Panc1 (cell line): ENCODE results near the gene XRCC4. TPM values are rescaled to one million over a fixed set of nuclear protein-coding genes. Genes with fewer than 3 reads are reported as not detected.

Experiments
- ATAC-seq: fragments of 200-7000 bp; cut with Tn5 transposase; 2 replicates; pipeline ENCODE4 v1.9.1; 2020; ENCODE audit warnings: mild to moderate bottlenecking, moderate library complexity
- BruUV-seq: library from RNA; stranded (reverse); fragments of 400-500 nt; replicated peaks from 2 replicates; lab custom pipeline; 2021; lab: Mats Ljungman, UMichigan
- CTCF ChIA-PET: fragments of 300-600 bp; sonication (Branson Sonifier 250); formaldehyde crosslinking; loops from one replicate; lab custom pipeline; 2022; ENCODE audit warnings: antibody characterized with exemption; lab: Charles Lee
- POLR2A ChIA-PET: fragments of 300-600 bp; sonication (Branson Sonifier 250); formaldehyde crosslinking; loops from one replicate; lab custom pipeline; 2022; ENCODE audit warnings: antibody characterized with exemption; lab: Charles Lee
- DNase-seq: peaks from one replicate; pipeline ENCODE4 v3.0.0-alpha.2; 2010; ENCODE audit warnings: low read depth, low spot score
- H3K27ac ChIP-seq: 2 replicates; pipeline ENCODE4 v1.5.1; 2011; ENCODE audit warnings: mild to moderate bottlenecking, low read length, inconsistent platforms
- H3K27me3 ChIP-seq: fragments of 200-500 bp; sonication (Bioruptor generic); 2 replicates; pipeline ENCODE4 v1.6.0; 2014; ENCODE audit warnings: low read length, inconsistent platforms; ENCODE audit not compliant: control insufficient read depth, insufficient read depth
- H3K36me3 ChIP-seq: fragments of 200-500 bp; sonication (Bioruptor generic); 2 replicates; pipeline ENCODE4 v1.5.1; 2014; ENCODE audit warnings: inconsistent platforms, mild to moderate bottlenecking, low read length, moderate library complexity; ENCODE audit not compliant: control insufficient read depth, insufficient read depth
- H3K4me1 ChIP-seq: 2 replicates; pipeline ENCODE4 v1.5.1; 2011; ENCODE audit warnings: inconsistent platforms, mild to moderate bottlenecking, low read length, moderate library complexity; ENCODE audit not compliant: control insufficient read depth, insufficient read depth
- H3K4me3 ChIP-seq, 2 experiments: 2 replicates each; pipeline ENCODE4 v1.5.1; 2011 to 2012; ENCODE audit warnings: low read depth in 2 of 2, low read length in 2 of 2, mild to moderate bottlenecking in 2 of 2, inconsistent platforms in 1 of 2, moderate library complexity in 1 of 2
- H3K9me3 ChIP-seq: fragments of 200-500 bp; sonication (Bioruptor generic); 2 replicates; pipeline ENCODE4 v1.5.1; 2014; ENCODE audit warnings: low read depth, mild to moderate bottlenecking, inconsistent platforms, low read length, moderate library complexity; ENCODE audit not compliant: control insufficient read depth, insufficient read depth
- POLR2AphosphoS5 ChIP-seq: IDR thresholded peaks from 2 replicates; pipeline ENCODE4 v1.6.1; 2012; ENCODE audit warnings: mild to moderate bottlenecking, low read depth, low read length, moderate library complexity
- SIN3A ChIP-seq: IDR thresholded peaks from 2 replicates; pipeline ENCODE4 v1.6.1; 2012; ENCODE audit warnings: low read depth, mild to moderate bottlenecking, low read length, moderate library complexity, borderline replicate concordance; ENCODE audit not compliant: insufficient read depth
- TCF7L2 ChIP-seq: IDR thresholded peaks from 2 replicates; pipeline ENCODE4 v1.6.1; 2011; ENCODE audit warnings: mild to moderate bottlenecking, low read depth, low read length, inconsistent platforms
- in situ Hi-C: cut with HindIII; loops from 2 replicates; pipeline ENCODE4 v1.10.0; 2016; ENCODE audit warnings: low sequenced_read_pairs, low pct_unique_long_range_greater_than_20kb
- intact Hi-C: fragments of 100-400 bp; cut with micrococcal nuclease; formaldehyde crosslinking; loops from one replicate; pipeline ENCODE4 v1.10.0; 2022; ENCODE audit not compliant: unreplicated experiment
- total RNA-seq: library from RNA; stranded (reverse); gene quantifications from one replicate; pipeline ENCODE4 v1.2.1, GENCODE V29; 2021; ENCODE audit not compliant: unreplicated experiment
- TF ChIP-seq, protein P1 (sequence below), 2 experiments: IDR thresholded peaks; 2 replicates each; pipeline ENCODE4 v1.6.1; 2011 to 2012; ENCODE audit warnings: low read depth in 2 of 2, control low read depth in 1 of 2, low read length in 1 of 2, mild to moderate bottlenecking in 1 of 2, moderate library complexity in 1 of 2; ENCODE audit not compliant: insufficient read depth in 1 of 2
- TF ChIP-seq, protein P2 (sequence below): fragments of 450-650 bp; IDR thresholded peaks from 2 replicates; pipeline ENCODE4 v1.5.1; 2017; ENCODE audit warnings: mild to moderate bottlenecking

XRCC4 gene
- total RNA-seq, 1 experiment from 2014 or later, result 12.5 TPM

GRCh38 chr5:83071286-83072051, 5.9 kb upstream of the XRCC4 start:
- no TSS peak for BruUV-seq
- no peak for ATAC-seq
- no peak for DNase-seq
- ChIA-PET CTCF (no interaction called here), POLR2A (interaction anchor here (0.6 kb wide), 1 partner anchor 9 kb away, joined by 3 read pairs; no protein-coding TSS in a partner anchor)
- no peak overlapping the region for H3K27ac ChIP-seq
- no peaks in the 10 kb centered on the region; the same call in none of the 2 replicates for H3K36me3 ChIP-seq
- intact Hi-C loops (no loop called here), in situ Hi-C loops (no loop called here)
- H3K9me3 ChIP-seq, result no peaks in the 10 kb centered on the region
- H3K4me1 ChIP-seq, result peaks cover 3% of the 10 kb centered on the region; the same call in 1 of the 2 replicates
- no peaks in the 10 kb centered on the region for H3K27me3 ChIP-seq
- H3K4me3 ChIP-seq, result no peak overlapping the region
- TF ChIP-seq TCF7L2 (no peak), SIN3A (no peak), POLR2AphosphoS5 (no peak)
- TF ChIP-seq, protein P1, sequence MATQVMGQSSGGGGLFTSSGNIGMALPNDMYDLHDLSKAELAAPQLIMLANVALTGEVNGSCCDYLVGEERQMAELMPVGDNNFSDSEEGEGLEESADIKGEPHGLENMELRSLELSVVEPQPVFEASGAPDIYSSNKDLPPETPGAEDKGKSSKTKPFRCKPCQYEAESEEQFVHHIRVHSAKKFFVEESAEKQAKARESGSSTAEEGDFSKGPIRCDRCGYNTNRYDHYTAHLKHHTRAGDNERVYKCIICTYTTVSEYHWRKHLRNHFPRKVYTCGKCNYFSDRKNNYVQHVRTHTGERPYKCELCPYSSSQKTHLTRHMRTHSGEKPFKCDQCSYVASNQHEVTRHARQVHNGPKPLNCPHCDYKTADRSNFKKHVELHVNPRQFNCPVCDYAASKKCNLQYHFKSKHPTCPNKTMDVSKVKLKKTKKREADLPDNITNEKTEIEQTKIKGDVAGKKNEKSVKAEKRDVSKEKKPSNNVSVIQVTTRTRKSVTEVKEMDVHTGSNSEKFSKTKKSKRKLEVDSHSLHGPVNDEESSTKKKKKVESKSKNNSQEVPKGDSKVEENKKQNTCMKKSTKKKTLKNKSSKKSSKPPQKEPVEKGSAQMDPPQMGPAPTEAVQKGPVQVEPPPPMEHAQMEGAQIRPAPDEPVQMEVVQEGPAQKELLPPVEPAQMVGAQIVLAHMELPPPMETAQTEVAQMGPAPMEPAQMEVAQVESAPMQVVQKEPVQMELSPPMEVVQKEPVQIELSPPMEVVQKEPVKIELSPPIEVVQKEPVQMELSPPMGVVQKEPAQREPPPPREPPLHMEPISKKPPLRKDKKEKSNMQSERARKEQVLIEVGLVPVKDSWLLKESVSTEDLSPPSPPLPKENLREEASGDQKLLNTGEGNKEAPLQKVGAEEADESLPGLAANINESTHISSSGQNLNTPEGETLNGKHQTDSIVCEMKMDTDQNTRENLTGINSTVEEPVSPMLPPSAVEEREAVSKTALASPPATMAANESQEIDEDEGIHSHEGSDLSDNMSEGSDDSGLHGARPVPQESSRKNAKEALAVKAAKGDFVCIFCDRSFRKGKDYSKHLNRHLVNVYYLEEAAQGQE (IDR thresholded peaks at IDR 0.05; ENCODE audit: insufficient read depth in 1 of 2, low read depth in 2 of 2, low read length in 1 of 2), result no peak
- TF ChIP-seq, protein P2, sequence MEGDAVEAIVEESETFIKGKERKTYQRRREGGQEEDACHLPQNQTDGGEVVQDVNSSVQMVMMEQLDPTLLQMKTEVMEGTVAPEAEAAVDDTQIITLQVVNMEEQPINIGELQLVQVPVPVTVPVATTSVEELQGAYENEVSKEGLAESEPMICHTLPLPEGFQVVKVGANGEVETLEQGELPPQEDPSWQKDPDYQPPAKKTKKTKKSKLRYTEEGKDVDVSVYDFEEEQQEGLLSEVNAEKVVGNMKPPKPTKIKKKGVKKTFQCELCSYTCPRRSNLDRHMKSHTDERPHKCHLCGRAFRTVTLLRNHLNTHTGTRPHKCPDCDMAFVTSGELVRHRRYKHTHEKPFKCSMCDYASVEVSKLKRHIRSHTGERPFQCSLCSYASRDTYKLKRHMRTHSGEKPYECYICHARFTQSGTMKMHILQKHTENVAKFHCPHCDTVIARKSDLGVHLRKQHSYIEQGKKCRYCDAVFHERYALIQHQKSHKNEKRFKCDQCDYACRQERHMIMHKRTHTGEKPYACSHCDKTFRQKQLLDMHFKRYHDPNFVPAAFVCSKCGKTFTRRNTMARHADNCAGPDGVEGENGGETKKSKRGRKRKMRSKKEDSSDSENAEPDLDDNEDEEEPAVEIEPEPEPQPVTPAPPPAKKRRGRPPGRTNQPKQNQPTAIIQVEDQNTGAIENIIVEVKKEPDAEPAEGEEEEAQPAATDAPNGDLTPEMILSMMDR, result no peak

DNA sequence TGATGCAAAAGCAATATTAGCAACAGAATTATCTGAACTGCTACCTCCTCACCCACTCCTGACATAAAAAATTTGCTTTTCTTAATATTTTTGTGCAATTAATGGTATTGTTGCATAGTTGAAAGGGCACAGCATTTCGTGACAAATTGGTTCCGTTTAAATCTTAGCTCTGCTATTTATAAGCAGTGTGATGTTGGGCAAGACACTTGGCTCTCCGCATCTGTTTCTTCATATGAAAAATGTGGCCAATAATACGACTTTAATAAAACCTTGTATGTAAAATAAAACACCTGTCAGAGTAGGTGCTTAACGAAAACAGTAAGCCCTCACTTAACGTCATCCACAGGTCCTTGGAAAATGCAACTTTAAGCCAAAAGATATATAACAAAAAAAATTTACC, 4.4 kb upstream of the XRCC4 start:
- BruUV-seq, result no TSS peak
- DNase-seq, result no peak
- H3K4me1 ChIP-seq, result peaks cover 3% of the 10 kb centered on the region; the same call in 1 of the 2 replicates
- in situ Hi-C loops, result no loop called here
- ChIA-PET CTCF (no interaction called here), POLR2A (no interaction called here)
- no peaks in the 10 kb centered on the region for H3K27me3 ChIP-seq
- peaks cover 6% of the 10 kb centered on the region for H3K36me3 ChIP-seq
- no peak overlapping the region for H3K4me3 ChIP-seq
- H3K27ac ChIP-seq, result no peak overlapping the region
- no peaks in the 10 kb centered on the region for H3K9me3 ChIP-seq
- no peak for TF ChIP-seq SIN3A
- TF ChIP-seq TCF7L2, result no peak
- TF ChIP-seq, protein P2, result no peak
- no peak for ATAC-seq
- intact Hi-C loops, result no loop called here
